Germinal center (tissue), 1 donor: ENCODE data around the gene C1QTNF5.

ENCODE experiments used
- DNase-seq: peaks from one replicate; pipeline ENCODE4 v3.0.0; 2012; ENCODE audit warnings: mixed read lengths, low spot score

C1QTNF5 gene

DNA sequence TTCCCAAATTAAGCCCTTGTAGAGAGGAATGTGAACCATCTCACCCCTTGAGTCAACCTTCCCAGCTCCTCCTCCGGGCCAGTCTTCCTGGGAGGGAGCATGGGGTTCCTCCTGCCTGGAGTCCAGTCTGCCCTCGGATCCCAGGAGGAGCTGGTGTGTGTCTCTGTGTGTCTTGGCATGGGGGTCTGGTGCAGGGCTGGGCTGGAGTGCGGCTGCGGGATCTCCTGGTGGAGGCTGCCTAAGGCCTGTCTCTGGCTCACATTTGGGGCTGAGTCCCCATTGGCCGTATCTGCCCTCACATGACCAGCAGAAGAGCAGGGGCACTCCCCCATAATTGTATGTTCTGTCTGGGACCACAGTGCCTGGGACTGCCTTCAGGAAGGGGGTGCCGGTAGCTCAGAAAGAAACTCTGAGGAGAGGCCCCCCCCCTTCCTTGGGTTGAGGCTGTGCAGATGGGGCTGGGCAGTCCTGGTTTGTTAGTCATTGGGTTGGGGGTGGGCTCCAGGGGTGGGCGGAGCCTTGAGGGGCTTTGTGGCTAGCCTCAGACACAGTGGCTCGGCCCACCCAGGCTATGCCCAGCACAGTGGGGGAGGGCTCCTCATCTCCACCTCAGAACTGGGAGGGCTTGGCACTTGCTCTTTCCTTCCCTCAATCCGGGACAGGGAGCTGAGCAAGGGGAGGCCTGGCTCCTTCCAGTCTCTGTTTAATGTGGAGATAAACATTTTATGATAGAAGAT, 2.9 kb downstream of the C1QTNF5 start:
- DNase-seq: no peak

DNA sequence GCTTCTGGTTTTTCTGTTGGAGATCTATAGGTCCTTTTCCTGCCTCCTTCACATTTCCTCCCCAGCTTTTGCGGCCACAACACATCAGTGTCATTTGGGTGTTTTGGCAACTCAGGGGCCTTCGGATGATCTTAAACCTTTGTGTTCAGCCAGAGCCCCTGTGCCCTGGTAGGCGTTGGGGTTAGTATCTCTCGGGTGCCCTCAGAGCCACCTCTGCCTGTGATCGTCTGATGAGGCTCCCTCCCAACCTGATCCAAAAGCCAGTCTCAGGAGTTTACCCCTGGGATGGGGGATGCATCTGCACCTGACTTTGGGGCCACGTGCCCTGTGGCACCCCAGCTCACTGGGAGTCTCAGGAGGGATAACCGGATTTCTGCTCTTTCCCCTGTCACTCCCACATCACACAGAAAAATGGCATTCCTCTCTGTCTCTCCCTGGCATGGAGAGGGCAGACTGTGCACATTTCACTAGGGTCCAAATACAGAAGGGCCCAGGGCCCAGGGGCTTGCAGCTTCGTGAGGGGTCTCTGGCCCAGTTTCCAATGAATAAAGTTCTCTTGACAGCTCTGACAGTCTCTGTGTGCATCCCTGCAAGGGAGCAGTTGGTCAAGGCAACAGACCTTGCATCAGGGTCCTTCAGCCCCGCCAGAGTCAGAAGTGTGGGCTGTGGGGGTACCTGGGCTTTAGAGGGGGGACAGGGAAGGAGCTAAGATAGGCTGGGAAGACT, 3.8 kb downstream of the C1QTNF5 start:
- DNase-seq: no peak

DNA sequence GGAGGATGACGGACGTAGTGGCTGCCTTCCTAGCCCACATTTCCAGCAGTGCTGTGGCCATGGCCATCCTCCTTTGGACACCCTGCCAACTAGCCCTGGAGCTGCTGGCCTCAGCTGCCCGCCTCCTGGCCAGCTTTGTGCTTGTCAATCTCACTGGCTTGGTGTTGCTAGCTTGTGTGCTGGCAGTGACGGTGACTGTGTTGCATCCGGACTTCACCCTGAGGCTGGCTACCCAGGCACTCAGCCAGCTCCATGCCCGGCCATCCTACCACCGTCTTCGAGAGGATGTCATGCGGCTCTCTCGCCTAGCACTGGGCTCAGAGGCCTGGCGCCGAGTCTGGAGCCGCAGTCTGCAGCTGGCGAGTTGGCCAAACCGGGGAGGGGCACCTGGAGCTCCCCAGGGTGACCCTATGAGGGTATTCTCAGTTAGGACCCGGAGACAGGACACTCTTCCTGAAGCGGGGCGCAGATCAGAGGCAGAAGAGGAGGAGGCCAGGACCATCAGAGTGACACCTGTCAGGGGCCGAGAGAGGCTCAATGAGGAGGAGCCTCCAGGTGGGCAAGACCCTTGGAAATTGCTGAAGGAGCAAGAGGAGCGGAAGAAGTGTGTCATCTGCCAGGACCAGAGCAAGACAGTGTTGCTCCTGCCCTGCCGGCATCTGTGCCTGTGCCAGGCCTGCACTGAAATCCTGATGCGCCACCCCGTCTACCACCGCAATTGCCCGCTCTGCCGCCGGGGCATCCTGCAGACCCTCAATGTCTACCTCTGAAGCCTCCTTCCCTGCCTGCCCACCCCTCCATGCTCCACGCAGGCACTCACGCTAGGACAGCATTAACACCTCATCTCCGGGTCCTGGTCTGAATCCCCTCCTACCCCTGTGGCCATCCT, 4.8 kb downstream of the C1QTNF5 start:
- DNase-seq: no peak

DNA sequence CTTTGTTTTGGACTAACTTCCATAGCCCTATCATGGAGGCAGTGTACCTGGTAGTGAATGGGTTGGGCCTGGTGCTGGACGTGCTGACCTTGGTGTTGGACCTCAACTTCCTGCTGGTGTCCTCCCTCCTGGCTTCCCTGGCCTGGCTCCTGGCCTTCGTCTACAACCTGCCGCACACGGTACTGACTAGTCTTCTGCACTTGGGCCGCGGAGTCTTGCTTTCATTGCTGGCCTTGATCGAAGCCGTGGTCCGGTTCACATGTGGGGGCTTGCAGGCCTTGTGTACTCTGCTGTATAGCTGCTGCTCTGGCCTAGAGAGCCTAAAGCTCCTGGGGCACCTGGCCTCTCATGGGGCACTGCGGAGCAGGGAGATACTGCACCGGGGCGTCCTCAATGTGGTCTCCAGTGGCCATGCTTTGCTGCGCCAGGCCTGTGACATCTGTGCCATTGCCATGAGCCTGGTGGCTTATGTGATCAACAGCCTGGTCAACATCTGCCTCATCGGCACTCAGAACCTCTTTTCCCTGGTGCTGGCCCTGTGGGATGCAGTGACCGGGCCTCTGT, 5.5 kb downstream of the C1QTNF5 start:
- DNase-seq: no peak

DNA sequence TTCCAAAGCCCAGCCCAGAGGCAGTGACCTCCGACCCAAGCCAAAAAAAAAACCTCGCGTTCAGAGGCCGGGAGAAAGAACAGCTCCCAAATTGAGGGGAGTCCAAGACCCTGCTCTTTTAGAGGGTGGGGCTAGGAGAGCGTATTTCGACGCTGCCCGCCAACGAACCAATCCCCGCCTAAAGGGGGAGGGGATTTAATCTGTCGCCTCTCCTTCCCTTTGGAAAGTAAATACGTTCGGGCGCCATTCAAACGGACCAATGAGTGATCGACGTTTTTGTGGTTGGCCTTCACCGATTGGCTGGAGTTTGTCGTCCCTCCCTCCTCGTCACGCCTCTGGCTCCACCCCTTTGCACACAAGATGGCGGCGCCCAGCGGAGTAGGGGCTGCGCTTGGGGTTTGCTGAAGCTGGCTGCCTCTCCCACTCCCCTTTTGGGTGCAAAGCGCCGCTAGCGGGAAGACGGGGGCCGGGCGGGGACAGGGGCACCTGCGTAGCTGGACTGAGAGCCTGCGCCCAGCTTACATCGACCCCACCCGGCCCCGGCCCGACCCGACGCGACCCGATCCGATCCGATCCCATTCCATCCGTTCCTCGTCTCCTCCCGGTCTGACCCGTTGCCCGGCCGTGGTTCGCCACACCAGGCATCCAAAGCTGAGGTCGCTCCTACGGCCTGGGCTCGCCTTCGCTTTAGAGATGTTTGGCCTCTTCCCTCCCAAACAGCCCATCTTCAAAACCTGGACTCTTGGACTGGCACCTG, 6.3 kb downstream of the C1QTNF5 start, which contains the start of gene RNF26:
TSS of gene RNF26 (plus strand) at position 354 of the 757 bp plus-strand sequence. CDS start 596 bp downstream, outside the sequence.
- peak; percentile 100 for DNase-seq

DNA sequence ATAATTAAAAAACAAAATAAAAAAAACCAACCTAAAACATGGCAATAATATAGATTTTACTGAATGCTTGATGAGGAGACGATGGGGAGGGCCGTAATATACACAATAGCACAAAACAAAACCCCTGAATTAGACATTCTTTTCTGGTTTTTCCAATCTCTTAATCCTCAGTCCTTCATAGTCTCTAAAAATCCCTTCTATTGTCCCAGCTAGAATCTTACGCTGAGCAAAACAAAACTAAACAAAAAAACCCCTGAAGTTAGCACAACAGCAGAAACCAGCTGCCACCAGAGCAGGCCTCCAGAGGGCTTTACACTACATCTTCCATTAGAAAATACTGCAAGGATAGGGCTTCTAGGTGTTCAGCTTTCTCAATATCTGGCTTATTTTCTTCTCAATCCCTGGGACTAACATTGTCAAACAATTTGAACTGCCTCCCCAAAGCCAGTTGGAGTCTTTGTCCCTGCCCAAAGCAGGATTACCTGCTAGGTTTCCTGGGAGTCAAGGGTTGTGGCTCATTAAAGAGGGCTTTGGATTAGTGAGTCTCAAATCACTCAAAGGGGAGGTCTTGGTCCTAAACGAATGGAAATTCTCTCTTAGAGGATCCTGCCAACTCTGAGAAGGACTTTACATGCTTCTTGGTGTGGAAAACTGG, 8.4 kb downstream of the C1QTNF5 start:
- DNase-seq: no peak

DNA sequence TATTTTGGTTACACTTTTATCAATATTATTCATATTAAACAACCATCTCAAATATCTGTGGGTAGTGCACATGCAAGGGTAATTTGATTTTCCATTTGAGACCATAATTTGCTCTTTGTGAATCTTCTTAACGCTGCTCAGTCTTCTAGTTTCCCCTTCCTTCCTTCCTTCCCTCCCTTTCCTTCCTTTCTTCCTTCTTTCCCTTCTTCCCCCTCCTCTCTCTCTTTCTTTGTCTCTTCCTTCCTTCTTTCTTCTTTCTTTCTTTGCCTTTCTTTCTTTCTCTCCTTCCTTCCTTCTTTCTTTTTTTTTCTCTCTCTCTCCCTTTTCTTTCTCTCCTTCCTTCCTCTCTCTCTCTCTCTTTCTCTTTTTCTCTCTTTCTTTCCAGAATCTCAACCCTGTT, 10.4 kb downstream of the C1QTNF5 start:
- DNase-seq: no peak

DNA sequence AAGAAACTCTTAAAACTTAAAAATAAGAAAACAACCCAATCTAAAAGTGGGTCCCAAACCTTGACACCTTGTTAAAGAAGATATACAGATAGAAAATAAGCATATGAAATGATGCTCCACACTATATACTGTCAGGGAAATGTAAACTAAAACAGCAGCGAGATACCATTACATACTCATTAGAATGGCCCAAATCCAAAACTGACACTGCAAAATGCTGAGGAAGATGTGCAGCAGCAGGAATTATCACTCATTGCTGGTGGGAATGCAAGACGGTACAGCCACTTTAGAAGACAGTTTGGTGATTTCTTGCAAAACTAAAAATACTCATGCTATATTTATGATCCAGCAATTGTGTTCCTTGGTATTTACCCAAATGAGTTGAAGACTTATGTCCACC, 11.4 kb downstream of the C1QTNF5 start:
- DNase-seq: no peak

DNA sequence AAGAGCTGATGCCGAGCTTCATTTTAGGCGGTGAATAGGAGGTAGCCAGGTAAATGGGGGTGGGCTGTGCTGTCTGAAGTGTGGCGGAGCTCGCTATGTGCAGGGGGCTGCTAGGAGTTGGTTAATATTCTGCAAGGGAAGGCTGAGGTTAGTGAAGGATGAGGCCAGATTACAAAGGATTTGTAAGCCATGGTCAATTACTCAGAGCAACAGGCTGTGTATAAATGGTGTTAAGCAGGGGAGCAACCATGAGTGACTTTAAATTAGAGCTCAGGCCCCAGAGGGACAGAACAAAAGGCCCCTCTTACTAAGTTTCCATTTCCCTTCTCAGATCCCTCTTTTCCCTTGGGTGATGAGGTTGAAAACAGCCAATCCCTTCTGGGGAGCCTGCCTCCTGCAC, 16.5 kb downstream of the C1QTNF5 start:
- DNase-seq: no peak

DNA sequence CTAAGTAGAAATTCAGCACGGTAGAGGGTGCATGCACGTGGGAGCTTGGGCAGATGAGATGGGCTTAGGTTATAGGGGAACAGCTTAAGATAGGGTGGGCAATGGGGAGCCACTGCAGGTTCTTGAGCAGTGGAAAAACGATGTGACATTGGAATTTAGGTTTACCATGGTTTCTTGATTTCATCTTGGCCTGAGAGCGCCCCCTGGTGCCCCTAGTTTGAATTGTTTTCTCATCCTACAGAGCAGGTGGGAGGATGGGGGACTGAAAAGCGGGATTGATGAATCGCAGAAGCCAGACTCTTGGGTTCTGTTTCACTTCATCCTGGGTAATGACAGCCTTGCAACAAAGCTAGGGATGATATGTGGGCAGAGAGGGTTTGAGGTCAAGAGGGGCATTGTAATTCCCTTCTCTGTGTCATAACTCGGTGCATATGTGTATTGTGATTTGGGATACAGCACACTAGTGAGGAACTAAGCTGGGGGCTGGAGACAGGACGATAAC, 17.1 kb downstream of the C1QTNF5 start:
- peak; percentile 64 for DNase-seq

DNA sequence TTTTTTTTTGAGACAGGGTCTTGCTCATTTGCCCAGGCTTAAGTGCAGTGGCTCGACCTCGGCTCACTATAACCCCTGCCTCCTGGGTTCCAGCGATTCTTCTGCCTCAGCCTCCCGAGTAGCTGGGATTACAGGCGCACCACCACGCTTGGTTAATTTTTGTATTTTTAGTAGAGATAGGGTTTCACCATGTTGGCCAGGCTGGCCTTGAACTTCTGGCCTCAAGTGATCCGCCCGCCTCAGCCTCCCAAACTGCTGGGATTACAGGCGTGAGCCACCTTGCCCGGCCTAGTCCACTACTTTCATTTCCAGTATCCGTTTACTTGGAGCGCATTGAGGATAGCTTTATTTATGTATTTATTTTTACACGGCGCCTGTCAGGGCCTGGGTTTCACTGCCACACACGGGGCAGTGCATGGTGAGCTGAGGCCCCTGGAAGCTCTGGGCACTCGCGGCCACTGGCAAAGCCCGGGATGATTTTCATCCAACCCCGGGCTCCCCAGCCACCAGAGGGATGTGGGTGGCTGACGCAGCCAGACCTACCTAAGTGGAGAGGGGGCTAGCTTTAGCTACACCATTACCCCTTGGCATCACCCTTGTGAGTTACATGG, 17.7 kb downstream of the C1QTNF5 start:
- no peak for DNase-seq

DNA sequence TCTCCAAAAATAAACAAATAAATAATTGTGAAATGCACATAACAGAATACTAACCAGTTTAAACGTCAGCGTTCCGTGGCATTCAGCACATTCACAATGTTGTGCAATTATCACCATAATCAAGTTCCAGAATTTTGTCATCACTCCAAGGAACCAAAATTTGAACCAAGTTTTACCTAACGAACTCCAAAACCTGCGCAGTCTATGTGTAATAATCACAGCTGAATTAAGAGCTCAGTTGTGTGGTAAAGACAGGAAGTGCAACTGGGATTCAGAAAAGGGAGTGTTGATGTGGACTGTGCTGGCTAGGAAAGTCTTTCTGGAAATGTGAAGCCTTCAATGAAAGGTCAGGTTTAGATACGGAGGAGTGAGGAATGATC, 18.3 kb downstream of the C1QTNF5 start:
- no peak for DNase-seq

DNA sequence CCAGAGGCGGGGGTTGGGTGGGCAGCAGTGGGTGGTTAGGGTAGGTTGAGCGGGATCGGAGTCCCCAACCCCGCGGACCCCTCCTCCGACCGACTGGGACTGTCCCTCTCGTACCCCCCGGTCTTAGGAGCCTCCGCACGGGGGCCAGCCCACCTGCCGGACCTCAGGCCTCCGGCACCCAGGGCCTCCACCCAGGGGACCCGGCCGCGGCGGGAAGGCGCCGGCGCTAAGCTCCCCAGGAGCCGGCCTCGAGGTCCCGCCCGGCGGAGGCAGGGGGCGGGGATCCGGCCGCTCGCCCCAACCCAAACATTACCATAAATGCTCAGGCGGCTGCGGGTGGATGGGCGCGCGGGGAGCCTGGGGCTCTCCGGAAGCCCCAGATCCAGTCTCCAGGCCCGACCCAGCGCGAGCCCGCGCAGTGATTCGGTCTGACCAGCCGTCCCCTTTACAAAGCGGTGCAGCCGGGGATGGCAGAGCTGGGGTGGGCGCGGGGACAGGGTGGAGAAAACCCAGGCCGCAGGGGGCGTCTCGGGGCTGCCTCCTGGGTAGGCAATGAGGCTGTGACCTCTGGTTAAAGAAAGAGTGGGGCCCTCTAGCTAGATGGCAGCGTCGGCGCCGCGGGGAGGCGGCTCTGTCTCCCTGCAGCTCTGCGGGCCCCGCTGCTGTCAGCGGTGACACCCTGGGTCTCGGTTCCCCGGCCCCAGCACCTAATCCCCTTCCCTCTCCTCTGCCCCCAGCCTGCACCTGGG, 19.7 kb downstream of the C1QTNF5 start:
- peak; percentile 84 for DNase-seq

DNA sequence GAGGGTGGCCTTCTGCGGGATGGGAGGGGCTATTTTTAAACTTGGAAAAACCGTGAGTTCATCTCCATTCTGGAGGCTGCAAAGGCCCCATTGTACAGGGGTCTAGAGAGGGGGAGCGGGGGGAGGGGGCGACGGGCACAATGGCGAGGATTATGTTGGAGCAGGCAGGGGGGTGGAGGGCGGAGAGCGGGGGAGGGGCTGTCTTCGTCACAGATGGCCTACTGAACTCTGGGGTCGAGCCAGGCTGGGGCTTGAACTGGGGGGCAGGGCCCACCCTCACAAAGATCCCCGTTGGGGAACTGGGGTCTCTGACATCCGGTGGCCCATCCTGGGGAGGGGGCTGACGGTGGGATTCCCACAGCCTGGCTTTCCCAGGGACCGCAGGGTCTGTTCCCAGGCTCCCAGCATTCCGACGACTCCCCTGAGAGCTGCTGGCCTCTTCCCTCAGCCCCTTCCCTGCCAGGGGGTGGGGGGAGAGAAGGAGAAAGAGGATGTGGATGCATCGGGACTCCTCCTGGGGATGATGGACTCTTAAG, 20.4 kb downstream of the C1QTNF5 start:
- no peak for DNase-seq

DNA sequence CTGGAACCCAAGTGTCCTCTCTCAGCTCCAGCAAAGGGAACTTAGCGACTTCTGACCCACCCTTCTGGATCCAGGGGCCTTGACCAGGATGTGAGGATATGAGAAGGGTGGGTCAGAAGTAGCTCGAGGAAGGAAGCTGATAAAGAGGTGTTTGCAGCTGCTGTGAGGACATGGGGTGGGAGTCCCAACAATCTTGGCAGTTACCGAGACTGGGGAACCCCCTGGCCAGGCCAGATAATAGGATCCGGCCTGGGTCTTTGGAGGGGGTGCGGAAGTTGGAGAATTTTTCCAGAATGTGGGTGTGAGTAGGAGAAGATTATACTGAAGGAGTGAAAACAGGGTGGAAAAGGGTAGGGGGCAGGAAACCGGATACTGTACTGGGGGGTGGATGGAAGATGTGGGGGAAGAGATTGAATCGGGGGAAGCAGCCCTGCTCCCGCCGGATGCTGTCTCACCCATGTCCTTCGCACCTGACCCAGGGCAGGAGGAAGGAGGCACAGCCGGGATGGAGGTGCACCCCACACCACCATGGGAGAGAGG, 20.9 kb downstream of the C1QTNF5 start:
- no peak for DNase-seq

DNA sequence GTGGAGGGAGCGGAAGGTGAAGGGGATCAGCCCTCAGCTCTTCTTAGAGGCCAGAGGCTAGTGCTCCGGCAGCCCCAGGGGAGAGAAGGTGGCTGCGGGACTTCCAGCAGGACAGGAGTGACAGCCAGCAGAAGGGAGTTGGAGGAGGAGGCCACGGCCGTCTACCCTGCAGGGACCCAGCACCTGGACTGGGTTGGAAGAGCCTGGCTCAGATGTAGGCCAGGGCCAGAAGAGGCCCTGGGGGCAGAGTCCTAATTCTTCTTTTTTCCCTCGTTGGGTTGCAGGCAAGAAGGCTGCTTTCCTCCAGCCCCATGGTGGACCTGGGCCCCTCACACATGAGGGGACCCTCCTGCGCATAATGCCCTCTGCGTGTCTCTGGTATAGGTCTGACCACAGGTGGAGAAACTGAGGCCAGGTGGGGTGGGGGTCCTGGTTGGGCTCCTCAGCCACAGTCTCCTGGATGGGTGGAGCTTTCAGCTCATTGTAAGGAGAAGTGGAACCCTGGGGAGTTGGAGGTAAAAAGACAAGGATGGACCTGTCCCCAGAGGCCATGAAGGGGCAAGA, 21.5 kb downstream of the C1QTNF5 start:
- DNase-seq: no peak

DNA sequence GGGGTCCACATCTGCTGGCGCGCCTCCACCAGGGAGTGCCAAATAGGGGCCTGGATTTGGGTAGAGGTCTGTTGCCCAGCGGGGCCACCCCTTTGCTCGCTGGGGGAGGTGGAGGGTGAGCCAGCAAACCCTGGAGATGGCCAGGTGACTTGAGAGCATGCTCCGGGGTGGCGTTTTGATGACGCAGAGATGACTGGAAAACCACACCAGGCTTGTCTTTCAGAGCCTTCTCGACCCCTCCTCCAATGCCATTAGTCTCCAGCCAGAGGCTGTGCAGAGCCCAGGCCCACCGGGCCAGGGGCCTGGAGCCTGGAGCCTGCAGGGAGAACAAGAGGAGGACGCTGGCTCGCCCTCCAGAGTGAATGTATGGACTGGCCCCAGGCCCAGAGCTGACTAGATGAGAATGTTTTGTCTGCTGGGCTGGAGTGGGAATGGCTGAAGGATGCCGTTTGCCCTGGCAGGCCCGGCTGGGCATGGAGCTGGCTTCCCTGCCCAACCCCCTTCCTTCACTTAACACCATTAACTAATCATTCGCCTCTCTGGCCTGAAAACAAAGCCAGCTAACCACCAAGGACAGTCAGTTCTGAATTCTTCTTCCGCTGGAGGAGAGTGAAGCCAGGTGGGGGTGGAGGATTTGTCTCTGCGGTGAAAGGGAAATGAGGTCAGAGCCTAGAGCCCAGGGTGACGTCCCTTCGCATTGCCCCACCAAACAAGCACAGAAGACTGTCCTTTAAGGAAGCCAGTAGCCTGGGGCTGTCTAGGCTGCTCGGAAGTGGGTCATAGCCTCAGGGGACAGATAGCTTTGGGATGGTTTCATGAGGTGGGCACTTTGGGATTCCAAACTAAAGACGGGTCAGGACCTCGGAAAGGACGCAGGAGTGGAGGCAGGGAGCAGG, 22.2 kb downstream of the C1QTNF5 start:
- peak; percentile 66 for DNase-seq
